ENCODE data around the gene FAM171A1. TPM values are rescaled to one million over a fixed set of nuclear protein-coding genes. Genes with fewer than 3 reads are reported as not detected.

The FAM171A1 gene
- total and polyA plus RNA-seq, 2 of the 13 experiments (the other 11 are each of a cell fraction or from before 2014, with no cell fraction given): 21.5 to 34.7 TPM

DNA sequence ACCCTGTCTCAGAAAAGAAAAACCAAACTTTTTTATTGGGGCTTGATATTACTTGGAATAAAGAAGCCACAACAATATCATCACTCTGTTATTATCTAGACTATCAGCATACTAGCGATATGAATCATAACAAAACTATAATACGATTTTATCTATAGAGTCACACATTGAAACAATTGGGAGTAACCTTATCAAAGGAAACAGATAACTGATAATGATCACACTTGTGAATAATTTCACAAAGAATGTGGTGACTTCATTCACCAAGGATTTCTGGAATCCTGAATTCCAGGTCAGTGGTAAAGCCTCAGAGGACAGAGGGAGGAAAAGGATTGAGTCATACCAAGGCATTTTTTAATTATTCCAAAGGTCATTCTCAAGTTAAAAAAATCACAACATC, 170.5 kb downstream of the FAM171A1 start (continued):
- TF ChIP-seq, protein P1, sequence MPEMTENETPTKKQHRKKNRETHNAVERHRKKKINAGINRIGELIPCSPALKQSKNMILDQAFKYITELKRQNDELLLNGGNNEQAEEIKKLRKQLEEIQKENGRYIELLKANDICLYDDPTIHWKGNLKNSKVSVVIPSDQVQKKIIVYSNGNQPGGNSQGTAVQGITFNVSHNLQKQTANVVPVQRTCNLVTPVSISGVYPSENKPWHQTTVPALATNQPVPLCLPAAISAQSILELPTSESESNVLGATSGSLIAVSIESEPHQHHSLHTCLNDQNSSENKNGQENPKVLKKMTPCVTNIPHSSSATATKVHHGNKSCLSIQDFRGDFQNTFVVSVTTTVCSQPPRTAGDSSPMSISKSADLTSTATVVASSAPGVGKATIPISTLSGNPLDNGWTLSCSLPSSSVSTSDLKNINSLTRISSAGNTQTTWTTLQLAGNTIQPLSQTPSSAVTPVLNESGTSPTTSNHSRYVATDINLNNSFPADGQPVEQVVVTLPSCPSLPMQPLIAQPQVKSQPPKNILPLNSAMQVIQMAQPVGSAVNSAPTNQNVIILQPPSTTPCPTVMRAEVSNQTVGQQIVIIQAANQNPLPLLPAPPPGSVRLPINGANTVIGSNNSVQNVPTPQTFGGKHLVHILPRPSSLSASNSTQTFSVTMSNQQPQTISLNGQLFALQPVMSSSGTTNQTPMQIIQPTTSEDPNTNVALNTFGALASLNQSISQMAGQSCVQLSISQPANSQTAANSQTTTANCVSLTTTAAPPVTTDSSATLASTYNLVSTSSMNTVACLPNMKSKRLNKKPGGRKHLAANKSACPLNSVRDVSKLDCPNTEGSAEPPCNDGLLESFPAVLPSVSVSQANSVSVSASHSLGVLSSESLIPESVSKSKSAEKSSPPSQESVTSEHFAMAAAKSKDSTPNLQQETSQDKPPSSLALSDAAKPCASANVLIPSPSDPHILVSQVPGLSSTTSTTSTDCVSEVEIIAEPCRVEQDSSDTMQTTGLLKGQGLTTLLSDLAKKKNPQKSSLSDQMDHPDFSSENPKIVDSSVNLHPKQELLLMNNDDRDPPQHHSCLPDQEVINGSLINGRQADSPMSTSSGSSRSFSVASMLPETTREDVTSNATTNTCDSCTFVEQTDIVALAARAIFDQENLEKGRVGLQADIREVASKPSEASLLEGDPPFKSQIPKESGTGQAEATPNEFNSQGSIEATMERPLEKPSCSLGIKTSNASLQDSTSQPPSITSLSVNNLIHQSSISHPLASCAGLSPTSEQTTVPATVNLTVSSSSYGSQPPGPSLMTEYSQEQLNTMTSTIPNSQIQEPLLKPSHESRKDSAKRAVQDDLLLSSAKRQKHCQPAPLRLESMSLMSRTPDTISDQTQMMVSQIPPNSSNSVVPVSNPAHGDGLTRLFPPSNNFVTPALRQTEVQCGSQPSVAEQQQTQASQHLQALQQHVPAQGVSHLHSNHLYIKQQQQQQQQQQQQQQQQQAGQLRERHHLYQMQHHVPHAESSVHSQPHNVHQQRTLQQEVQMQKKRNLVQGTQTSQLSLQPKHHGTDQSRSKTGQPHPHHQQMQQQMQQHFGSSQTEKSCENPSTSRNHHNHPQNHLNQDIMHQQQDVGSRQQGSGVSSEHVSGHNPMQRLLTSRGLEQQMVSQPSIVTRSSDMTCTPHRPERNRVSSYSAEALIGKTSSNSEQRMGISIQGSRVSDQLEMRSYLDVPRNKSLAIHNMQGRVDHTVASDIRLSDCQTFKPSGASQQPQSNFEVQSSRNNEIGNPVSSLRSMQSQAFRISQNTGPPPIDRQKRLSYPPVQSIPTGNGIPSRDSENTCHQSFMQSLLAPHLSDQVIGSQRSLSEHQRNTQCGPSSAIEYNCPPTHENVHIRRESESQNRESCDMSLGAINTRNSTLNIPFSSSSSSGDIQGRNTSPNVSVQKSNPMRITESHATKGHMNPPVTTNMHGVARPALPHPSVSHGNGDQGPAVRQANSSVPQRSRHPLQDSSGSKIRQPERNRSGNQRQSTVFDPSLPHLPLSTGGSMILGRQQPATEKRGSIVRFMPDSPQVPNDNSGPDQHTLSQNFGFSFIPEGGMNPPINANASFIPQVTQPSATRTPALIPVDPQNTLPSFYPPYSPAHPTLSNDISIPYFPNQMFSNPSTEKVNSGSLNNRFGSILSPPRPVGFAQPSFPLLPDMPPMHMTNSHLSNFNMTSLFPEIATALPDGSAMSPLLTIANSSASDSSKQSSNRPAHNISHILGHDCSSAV (CRISPR knock-in tag; IDR thresholded peaks at IDR 0.05; ENCODE audit: borderline replicate concordance): no peak
- TF ChIP-seq ATF7-NPFF (CRISPR knock-in tag; IDR thresholded peaks at IDR 0.05; ENCODE audit: low read depth): no peak
- no peak for TF ChIP-seq RBM22 (optimal IDR thresholded peaks at IDR 0.05; ENCODE audit: low read length)
- TF ChIP-seq POGZ (CRISPR knock-in tag; IDR thresholded peaks at IDR 0.05): no peak
- TF ChIP-seq JUN (CRISPR knock-in tag; IDR thresholded peaks at IDR 0.05): 0 out of 2 replicates have a peak, but pooled peaks have one; percentile 44
- peak; percentile 50; the same call in 1 of the 2 replicates for TF ChIP-seq ATF2 (CRISPR knock-in tag; IDR thresholded peaks at IDR 0.05)
- no peak for TF ChIP-seq SOX13 (IDR thresholded peaks at IDR 0.05)
- TF ChIP-seq SOX13 (CRISPR knock-in tag; conservative IDR thresholded peaks at IDR 0.05 in 1 of 2, IDR thresholded peaks at IDR 0.05 in 1 of 2): peak in 1 of 2 experiments; percentile 57; a peak in 1 of 4 replicates
- TF ChIP-seq HMGXB3 (CRISPR knock-in tag; IDR thresholded peaks at IDR 0.05; ENCODE audit: borderline replicate concordance): no peak
- TF ChIP-seq KAT8 (CRISPR knock-in tag; IDR thresholded peaks at IDR 0.05): no peak
- TF ChIP-seq TEAD3 (CRISPR knock-in tag; optimal IDR thresholded peaks at IDR 0.05; ENCODE audit: borderline replicate concordance): peak; percentile 88
